KBM-7 (cell line): ENCODE results near the gene ATP5F1A.
"Not testable (repeated sequence)": the region's sequence is repeated elsewhere in the genome, so short reads cannot be mapped to it uniquely, and the experiment has no call there.

ENCODE experiments used
- DNase-seq: peaks from one replicate; pipeline ENCODE4 v3.0.0-alpha.2; 2015
- in situ Hi-C: fragments of 300-500 bp; cut with MboI; formaldehyde crosslinking; loops from 2 replicates; pipeline ENCODE4 v1.14.3; 2020; ENCODE audit warnings: low sequenced_read_pairs, low pct_unique_long_range_greater_than_20kb, mixed read lengths

Gene ATP5F1A

DNA sequence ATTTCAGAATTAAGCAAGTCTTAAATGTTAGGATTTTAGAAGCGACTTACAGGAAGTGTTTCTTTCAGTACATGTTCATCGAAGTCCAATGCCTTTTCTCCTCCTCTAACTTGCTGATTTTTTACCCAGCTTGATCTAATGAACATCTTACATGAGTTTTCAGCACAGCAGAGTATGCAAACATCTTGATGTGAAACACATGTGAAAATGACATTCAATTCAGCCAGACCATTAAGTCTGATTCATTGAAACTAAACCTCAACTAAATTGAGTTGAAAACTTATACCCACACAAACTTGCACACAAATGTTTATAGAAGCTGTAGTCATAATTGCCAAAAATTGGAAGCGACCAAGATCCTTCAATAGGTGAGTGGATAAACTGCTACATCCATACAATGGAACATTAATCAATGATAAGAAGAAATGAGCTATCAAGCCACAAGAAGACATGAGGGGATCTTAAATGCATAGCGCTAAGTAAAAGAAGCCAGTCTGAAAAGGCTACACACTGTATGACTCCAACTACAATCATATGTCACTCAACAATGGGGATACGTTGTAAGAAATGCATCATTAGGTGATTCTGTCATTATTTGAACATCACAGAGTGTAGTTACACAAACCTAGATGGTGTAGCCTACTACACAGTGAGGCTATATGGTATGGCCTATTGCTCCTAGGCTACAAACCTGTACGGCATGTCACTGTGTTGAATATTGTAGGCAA is 44.6 kb downstream of the ATP5F1A start:
- in situ Hi-C loops = loop anchor here (25.0 kb wide), 1 partner anchor 391 kb away; no protein-coding TSS in a partner anchor
- no peak for DNase-seq

DNA sequence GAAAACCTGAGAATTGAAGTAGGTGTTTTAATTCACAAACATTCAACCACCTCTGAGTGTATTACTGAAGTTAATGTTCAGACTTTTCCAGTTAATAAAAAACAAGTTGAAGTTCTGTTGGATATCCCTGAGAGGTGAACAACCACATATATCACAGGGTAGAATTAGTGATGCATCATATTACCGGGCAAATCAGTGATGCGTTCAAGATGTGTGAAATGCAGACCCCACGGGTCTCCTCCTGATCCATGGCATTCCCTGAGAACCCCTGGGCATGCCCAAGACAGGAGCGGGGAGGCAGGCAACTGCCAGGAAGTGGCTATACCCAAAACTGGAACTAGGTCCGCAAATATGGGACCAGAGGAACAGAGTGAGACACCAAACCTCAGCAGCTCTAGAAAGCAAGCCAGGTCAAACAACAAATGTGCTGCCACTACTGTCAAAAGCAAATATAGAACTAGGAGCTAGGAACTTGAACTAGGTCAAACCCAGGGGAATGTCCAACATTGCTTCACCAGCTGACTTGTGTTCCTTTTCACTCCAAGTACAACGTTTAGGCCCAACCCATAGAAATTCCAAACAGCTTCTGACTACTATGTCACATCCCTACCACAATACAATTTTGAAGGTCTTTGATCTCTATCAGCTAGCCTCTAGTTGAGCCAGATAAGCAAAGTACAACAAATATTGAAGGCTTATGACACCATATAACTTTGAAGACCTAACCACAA is 46.2 kb downstream of the ATP5F1A start:
- DNase-seq = no peak
- in situ Hi-C loops = loop anchor here (25.0 kb wide), 1 partner anchor 390 kb away; no protein-coding TSS in a partner anchor

DNA sequence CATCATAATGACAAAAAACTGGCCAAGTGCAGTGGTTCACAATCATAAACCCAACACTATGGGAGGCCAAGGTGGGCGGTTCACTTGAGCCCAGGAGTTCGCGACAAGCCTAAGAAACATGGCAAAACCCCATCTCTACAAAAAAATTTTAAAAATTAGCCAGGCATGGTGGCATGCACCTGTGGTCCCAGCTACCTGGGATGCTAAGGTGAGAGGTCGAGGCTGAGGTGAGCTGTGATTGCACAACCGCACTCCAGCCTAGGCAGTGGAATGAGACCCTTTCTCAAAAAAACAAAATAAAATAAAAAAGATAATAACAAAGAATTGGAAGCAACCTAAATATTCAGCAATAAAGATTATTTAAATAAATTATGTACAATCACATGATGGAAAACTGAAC is 47.8 kb downstream of the ATP5F1A start:
- in situ Hi-C loops = loop anchor here (25.0 kb wide), 1 partner anchor 388 kb away; no protein-coding TSS in a partner anchor
- no peak for DNase-seq

DNA sequence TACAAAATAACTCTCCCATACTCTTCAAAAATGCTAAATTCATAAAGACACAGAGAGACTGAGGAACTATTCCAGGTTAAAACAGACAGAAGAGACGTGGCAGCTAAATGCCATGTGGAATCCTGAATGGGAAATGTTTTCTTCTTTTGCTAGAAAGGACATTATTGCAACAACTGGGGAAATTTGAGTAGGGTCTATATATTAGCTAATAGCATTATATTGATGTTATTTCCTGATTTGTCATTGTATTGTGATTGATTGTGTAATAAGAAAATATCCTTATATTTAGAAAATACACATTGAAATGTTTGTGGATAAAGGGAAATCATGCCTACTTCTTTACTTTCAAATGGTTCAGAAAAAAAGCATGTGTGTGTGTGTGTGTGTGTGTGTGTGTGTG is 49.5 kb downstream of the ATP5F1A start:
- DNase-seq = no peak
- in situ Hi-C loops = no loop called here

DNA sequence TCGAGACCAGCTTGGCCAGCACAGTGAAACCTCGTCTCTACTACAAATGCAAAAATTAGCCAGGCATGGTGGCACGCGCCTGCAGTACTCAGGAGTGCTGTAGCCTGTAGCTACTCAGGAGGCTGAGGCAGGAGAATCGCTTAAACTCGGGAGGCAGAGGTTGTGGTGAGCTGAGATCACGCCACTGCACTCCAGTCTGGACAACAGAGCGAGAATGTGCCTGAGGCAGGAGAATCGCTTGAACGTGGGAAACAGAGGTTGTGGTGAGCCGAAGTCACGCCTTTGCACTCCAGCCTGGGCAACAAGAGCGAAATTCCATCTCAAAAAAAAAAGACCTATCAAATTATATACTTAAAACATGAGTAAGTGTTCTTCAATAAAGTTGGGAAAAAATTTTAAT is 50.7 kb downstream of the ATP5F1A start:
- DNase-seq, in situ Hi-C loops: not testable (repeated sequence)

DNA sequence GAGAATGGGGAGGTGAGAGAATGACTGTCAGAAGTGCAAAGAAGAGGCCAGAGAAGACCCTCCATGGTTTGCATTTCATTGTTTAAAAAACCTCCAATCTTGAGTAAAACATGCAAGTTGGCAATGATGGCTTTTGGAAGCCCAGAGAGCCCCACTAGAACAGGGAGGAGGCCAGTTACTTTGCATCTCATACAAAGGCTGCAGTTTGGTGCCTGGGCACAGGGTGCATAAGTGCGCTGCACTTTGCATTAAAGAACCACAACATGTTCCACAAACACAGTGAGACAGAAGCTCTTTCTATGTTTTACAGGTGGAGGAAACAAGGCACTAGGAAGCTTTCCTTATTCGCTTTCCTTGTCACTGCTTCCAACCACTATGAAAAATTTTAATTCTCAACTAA is 51.4 kb downstream of the ATP5F1A start:
- no peak for DNase-seq
- in situ Hi-C loops = no loop called here

DNA sequence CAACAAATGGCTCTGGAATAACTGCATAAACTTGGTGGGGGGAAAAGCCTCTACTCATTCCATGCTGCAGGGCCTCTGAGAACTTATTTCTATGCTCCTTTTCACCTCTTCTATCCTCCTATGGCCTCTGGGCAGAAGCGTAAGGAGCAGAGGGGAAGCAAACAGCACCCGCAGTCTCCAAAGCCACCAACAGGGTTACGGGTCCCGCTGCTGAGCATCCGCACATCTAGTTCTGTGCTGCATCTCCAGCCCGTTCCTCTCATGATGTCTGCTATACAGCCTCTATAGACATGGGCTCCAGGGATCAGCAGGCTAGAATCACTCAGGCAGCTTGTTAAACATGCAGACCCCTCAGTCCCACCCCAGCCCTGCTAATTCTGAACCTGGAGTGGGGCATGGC is 52.0 kb downstream of the ATP5F1A start:
- in situ Hi-C loops = no loop called here
- DNase-seq = no peak

DNA sequence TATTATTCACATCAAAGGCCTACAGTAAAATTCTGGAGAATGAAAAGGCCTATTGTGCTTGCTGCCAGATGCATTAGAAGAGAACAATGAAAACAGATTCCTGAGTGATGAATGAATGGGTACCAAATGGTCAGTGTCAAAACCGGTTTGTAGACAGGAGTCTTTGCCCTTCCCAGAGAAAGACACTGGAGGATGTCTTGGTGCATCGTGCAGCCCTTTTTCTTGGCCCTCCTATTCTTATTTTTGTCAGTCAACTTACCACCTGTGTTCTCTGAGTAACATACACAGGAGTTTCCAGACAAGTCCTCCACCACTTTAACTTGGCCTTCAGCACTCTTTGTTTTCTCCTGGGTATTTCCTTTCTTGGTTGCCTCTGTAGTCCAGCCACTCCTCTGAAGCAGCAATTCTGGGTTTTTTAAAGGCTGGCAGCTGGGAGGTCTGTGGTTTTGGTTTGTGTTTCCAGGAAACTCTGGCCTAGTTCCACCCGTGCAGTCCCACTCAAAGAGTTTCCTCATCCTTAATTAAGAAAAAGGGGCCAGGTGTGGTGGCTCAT is 55.4 kb downstream of the ATP5F1A start:
- DNase-seq = peak; percentile 86
- in situ Hi-C loops = no loop called here

DNA sequence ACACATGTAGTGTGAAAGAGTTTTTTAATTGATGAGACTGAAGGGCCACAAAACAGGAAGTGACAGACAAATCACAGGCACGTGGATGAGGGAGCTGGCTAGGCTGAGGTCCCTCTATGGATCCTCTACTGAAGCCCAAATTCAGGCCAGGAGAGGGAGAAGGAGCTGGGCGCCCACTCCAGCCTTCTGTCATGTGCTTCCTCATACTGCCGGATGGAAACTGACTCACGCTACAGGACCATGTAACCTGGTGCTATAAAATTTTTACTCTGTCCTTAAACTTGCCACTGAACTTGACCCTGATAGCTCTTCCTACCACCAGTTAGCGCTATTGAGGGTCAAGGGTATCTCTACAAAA is 57.4 kb downstream of the ATP5F1A start:
- DNase-seq = peak; percentile 39
- in situ Hi-C loops = no loop called here

DNA sequence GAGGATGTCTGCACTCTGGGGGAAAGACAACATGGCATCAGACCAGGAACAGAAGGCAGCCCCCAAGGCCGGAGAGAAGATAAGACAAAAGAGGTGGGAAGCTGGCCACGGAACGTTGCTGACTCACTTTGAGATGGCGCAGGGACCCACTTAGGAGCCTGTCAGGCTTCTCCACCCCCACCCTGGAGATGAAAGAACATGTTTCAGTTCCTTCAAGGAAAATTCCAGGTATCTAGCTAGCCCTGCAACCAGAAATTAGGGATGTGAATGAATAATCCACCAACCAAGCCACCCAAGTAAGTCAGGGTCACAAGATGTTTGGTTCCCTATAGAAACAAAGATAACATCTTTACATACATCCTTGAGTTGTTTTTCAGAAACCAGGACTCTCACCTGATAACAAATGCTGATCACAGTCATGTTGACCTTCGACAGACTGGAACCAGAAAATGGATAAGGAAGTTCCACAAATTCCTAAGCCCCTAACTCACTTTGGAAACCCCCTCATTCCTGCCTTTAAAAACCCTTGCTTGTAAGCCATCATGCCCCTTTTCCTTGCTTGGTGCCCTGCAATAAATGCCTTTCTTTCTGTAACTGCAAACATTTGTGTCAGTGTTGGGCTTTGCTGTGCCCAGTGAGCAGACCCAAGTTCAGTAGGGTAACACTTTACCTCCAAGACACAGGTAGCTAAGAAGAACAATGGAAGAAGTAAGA is 57.9 kb downstream of the ATP5F1A start:
- no peak for DNase-seq
- in situ Hi-C loops = no loop called here

DNA sequence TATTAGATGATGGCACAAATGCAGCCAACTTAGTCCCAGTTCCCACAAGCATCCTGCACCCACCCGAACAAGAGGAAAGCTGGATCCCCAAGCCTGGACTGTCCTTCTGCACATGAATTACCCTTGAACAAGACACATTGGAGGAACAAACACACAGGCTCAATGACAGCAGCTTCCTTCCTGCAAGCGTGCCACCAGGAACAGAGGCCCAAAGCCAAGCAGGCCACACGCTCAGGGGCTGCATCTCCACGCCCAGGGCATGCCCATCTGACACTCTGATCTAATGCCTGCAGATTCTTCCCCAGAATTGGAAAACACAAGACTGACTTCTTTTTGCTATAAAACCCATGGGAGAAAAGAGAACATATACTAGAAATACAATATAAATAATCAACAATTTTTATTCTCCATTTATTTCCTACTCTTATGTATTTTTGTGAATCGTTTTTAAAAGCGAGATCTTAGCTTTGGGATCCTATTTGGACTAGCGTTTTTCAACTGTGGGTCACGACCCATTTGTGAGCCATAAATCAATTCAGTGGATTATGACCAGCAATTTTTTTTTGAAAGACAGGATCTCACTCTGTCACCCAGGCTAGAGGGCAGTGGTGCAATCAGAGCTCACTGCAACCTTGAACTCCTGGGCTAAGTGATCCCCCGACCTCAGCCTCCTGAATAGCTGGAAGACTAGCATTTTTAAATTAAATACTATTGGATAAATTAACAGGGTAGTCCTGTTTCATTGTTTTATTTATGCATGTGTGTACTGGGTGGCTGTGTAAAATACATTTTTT is 60.4 kb downstream of the ATP5F1A start:
- no peak for DNase-seq
- in situ Hi-C loops = no loop called here

DNA sequence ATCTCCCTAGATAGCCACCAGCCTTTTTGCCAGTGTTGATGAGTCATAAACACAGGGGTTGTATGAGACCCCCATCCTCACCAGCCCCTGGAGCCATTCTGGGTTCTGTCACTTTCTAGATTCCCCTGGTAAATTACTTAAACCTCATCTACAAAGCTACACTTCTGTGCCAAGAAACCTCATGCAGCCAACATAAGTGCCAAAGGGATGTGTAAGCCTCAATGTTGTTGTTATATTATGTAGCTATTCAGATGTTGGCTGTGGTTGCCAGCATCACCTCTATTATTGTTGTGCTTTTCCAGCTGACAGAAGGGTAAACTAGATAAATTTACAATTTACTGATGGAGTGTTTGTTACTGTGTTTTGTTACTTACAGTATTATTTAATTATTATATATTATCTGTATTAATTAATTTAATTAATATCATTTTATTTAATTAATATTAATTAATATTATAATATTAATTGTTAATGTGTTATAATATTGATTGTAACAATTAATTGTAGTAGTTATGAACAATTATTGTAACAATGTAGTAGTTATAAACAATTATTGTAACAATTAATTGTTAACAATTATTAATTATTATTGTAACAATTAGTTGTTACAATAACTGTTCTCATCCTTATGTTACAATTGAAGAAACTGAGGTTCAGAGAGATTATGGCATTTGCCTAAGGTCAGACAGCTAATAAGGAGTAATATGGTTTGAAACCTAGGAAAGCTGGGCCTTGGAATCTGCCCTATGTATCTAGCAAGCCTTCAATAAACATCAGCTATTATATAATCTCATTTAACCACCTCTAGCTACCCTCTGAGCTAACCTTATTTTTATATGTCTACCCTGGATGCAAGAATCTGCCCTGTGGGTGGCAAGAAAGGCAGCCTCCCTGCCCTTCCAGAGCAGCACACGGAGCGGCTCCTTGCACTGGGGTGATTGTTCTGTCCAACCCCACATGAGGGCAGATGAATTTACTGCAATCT is 62.1 kb downstream of the ATP5F1A start:
- in situ Hi-C loops = no loop called here
- no peak for DNase-seq

DNA sequence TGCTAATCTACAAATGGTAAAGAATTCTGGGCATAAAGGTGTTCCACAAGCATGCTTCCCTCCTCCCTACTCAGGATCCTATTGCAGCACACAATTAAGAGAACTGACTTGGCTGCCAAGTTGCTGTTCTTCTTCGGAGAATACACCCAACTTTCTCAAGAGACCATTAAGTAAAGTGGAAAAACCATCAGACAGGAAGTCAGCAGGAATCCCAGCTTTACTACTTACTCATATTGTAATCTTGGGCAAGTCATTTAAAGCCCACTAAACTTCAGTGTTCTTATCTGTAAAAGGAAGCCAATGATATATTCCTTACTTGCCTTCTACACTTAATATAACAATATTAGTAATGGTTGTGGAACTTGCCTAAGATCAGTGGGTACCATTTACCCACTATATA is 63.9 kb downstream of the ATP5F1A start:
- in situ Hi-C loops = no loop called here
- no peak for DNase-seq

DNA sequence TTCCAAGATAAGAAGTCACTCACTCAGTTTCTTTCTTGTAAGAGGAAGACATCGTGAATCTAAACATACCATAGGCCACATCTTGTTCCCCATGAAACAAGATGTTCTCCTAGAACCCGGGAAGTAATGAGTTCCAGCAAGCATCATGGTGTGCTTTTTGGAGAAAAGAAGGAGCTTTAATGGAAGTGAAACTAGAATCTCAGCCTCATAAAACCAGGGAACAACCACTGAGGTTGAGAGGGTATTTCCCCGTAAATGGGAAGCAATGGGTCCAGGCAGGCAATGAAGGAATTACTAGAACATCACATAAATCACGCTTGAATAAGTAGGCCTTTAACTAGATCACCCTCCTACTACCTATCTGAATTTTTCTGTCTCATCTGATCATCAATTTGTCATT is 66.4 kb downstream of the ATP5F1A start:
- DNase-seq = no peak
- in situ Hi-C loops = no loop called here
